HCT116 (cell line): ENCODE measurements around the gene LRBA. TPM values are rescaled to one million over a fixed set of nuclear protein-coding genes. Genes with fewer than 3 reads are reported as not detected.

ENCODE experiments used
- ATAC-seq: fragments of 200-7000 bp; cut with Tn5 transposase; 2 replicates; pipeline ENCODE4 v1.9.1; 2020; ENCODE audit warnings: mild to moderate bottlenecking, moderate library complexity
- BruUV-seq: library from RNA; stranded (reverse); fragments of 400-500 nt; replicated peaks from 2 replicates; lab custom pipeline; 2021; lab: Mats Ljungman, UMichigan
- CTCF ChIA-PET: fragments of 300-600 bp; sonication (Branson Sonifier 250); formaldehyde crosslinking; loops from one replicate; lab custom pipeline; 2021; ENCODE audit warnings: antibody characterized with exemption; lab: Charles Lee
- POLR2A ChIA-PET: fragments of 300-600, 350-600 bp; sonication (Branson Sonifier 250); formaldehyde crosslinking; loops from one replicate; lab custom pipeline; 2021; ENCODE audit warnings: antibody characterized with exemption; lab: Charles Lee
- RAD21 ChIA-PET, 2 experiments: fragments of 300-600 bp; sonication (Branson Sonifier 250); formaldehyde crosslinking; loops; one replicate each; lab custom pipeline; 2023; ENCODE audit warnings: low total read pairs in 2 of 2; ENCODE audit not compliant: uncharacterized antibody in 2 of 2, unreplicated experiment in 2 of 2, low non-redundant PET in 1 of 2; lab: Charles Lee
- DNase-seq: peaks from one replicate; pipeline ENCODE4 v3.0.0-alpha.2; 2010; ENCODE audit warnings: low read depth, low spot score
- H2AFZ ChIP-seq: fragments of 200-600 bp; shearing (Covaris generic), sonication (generic); 2 replicates; pipeline ENCODE4 v1.6.1; 2017; ENCODE audit warnings: low read depth, mixed run types, mixed read lengths, antibody characterized with exemption, low read length; ENCODE audit not compliant: poor library complexity, severe bottlenecking
- H3K27ac ChIP-seq: 2 replicates; pipeline ENCODE4 v1.5.1; 2012; ENCODE audit warnings: low read depth, low read length
- H3K27me3 ChIP-seq: fragments of 200-600 bp; sonication (generic); 2 replicates; pipeline ENCODE4 v1.6.1; 2016; ENCODE audit warnings: mixed run types, low read length, mixed read lengths; ENCODE audit not compliant: insufficient read depth
- H3K36me3 ChIP-seq, 2 experiments: fragments of 200-500 bp in 1 of 2; fragments of 200-600 bp in 1 of 2; sonication (Bioruptor generic) in 1 of 2; sonication (generic) in 1 of 2; 2 replicates each; pipeline versions ENCODE4 v1.5.1 to v1.6.1; 2014 to 2016; ENCODE audit warnings: low read length in 2 of 2, inconsistent platforms in 1 of 2, mixed read lengths in 1 of 2, mixed run types in 1 of 2; ENCODE audit not compliant: insufficient read depth in 2 of 2, control insufficient read depth in 1 of 2
- H3K4me1 ChIP-seq, 2 experiments: fragments of 200-600 bp in 1 of 2; sonication (generic) in 1 of 2; 2 replicates each; pipeline versions ENCODE4 v1.5.1 to v1.6.1; 2012 to 2017; ENCODE audit warnings: low read length in 2 of 2, inconsistent platforms in 1 of 2, mild to moderate bottlenecking in 1 of 2, mixed read lengths in 1 of 2, mixed run types in 1 of 2, moderate library complexity in 1 of 2; ENCODE audit not compliant: insufficient read depth in 2 of 2, control insufficient read depth in 1 of 2
- H3K4me2 ChIP-seq: fragments of 200-600 bp; sonication (generic); 2 replicates; pipeline ENCODE4 v1.6.1; 2017; ENCODE audit warnings: mixed run types, low read length, mixed read lengths
- H3K4me3 ChIP-seq, 2 experiments: fragments of 200-600 bp in 1 of 2; sonication (generic) in 1 of 2; replicated peaks in 1 of 2; 2 replicates each; pipeline ENCODE4 v1.5.1; 2011 to 2016; ENCODE audit warnings: low read length in 2 of 2, control low read depth in 1 of 2, low read depth in 1 of 2, mild to moderate bottlenecking in 1 of 2, mixed read lengths in 1 of 2, mixed run types in 1 of 2
- H3K79me2 ChIP-seq: fragments of 200-600 bp; sonication (generic); 2 replicates; pipeline ENCODE4 v1.6.1; 2017; ENCODE audit warnings: mild to moderate bottlenecking, mixed run types, low read length, moderate library complexity, mixed read lengths; ENCODE audit not compliant: insufficient read depth
- H3K9ac ChIP-seq: fragments of 200-600 bp; sonication (generic); 2 replicates; pipeline ENCODE4 v1.6.1; 2016; ENCODE audit warnings: low read length, mixed read lengths
- H3K9me2 ChIP-seq: fragments of 200-600 bp; sonication (generic), shearing (Covaris generic); 2 replicates; pipeline ENCODE4 v1.6.1; 2017; ENCODE audit warnings: mixed run types, mild to moderate bottlenecking, moderate library complexity; ENCODE audit not compliant: insufficient read depth
- H3K9me3 ChIP-seq, 2 experiments: fragments of 200-500 bp in 1 of 2; fragments of 200-600 bp in 1 of 2; sonication (Bioruptor generic) in 1 of 2; sonication (generic) in 1 of 2; 2 replicates each; pipeline ENCODE4 v1.6.1; 2014 to 2017; ENCODE audit warnings: low read length in 2 of 2, mixed read lengths in 2 of 2, inconsistent platforms in 1 of 2, low read depth in 1 of 2, mild to moderate bottlenecking in 1 of 2, mixed run types in 1 of 2, moderate library complexity in 1 of 2; ENCODE audit not compliant: control insufficient read depth in 1 of 2, insufficient read depth in 1 of 2
- H4K20me1 ChIP-seq: fragments of 200-600 bp; sonication (generic), shearing (Covaris generic); 2 replicates; pipeline ENCODE4 v1.6.1; 2017; ENCODE audit warnings: mixed run types, mild to moderate bottlenecking, moderate library complexity; ENCODE audit not compliant: insufficient read depth
- CEBPB ChIP-seq: IDR thresholded peaks from 2 replicates; pipeline ENCODE4 v1.6.1; 2012; ENCODE audit warnings: low read depth
- EGR1 ChIP-seq: IDR thresholded peaks from 2 replicates; pipeline ENCODE4 v1.6.1; 2012; ENCODE audit warnings: low read depth
- ELF1 ChIP-seq: IDR thresholded peaks from 2 replicates; pipeline ENCODE4 v1.6.1; 2012; ENCODE audit warnings: low read depth, borderline replicate concordance
- EZH2phosphoT487 ChIP-seq: fragments of 200-600 bp; IDR thresholded peaks from 2 replicates; pipeline ENCODE4 v1.6.1; 2018; ENCODE audit warnings: antibody characterized with exemption, borderline replicate concordance
- FOSL1 ChIP-seq: IDR thresholded peaks from 2 replicates; pipeline ENCODE4 v1.6.1; 2012; ENCODE audit warnings: low read depth
- POLR2A ChIP-seq: IDR thresholded peaks from 2 replicates; pipeline ENCODE4 v1.7.0; 2011; ENCODE audit warnings: borderline replicate concordance; ENCODE audit not compliant: insufficient read depth, insufficient read length; ENCODE audit errors: extremely low read depth
- RAD21 ChIP-seq: IDR thresholded peaks from 2 replicates; pipeline ENCODE4 v1.6.1; 2012; ENCODE audit warnings: low read depth, mild to moderate bottlenecking
- REST ChIP-seq: IDR thresholded peaks from 2 replicates; pipeline ENCODE4 v1.6.1; 2012; ENCODE audit warnings: low read depth
- SRF ChIP-seq: IDR thresholded peaks from 2 replicates; pipeline ENCODE4 v1.6.1; 2012; ENCODE audit warnings: low read depth
- YY1 ChIP-seq: IDR thresholded peaks from 2 replicates; pipeline ENCODE4 v1.6.1; 2011; ENCODE audit warnings: low read length, low read depth, moderate library complexity, mild to moderate bottlenecking; ENCODE audit not compliant: insufficient replicate concordance; ENCODE audit errors: extremely low read depth
- ZFX ChIP-seq: fragments of 450-650 bp; IDR thresholded peaks from 2 replicates; pipeline ENCODE4 v1.6.1; 2017
- ZNF274 ChIP-seq: fragments of 200-500 bp; sonication (Bioruptor generic); IDR thresholded peaks from 2 replicates; pipeline ENCODE4 v1.6.1; 2014; ENCODE audit warnings: mild to moderate bottlenecking, low read depth, low read length, inconsistent platforms
- intact Hi-C: fragments of 100-400 bp; cut with micrococcal nuclease; formaldehyde crosslinking; loops from 2 replicates; pipeline ENCODE4 v1.10.0; 2022
- total RNA-seq: library from RNA; stranded (reverse); gene quantifications from one replicate; pipeline ENCODE4 v1.2.1, GENCODE V29; 2021; ENCODE audit not compliant: unreplicated experiment
- TF ChIP-seq, protein P1 (sequence below): IDR thresholded peaks from 2 replicates; pipeline ENCODE4 v1.6.1; 2012

LRBA gene
- total RNA-seq, 1 experiment from 2014 or later: 79.8 TPM

- no TSS peak for BruUV-seq
- intact Hi-C loops: no loop called here
These were observed 452.3 kb downstream of the LRBA start for GRCh38 chr4:150562751-150563150.

More at GRCh38 chr4:150562751-150563150, 452.3 kb downstream of the LRBA start:
- Histone ChIP-seq H4K20me1 (no peaks in the 10 kb centered on the region), H3K79me2 (no peaks in the 10 kb centered on the region), H3K27me3 (no peaks in the 10 kb centered on the region), H3K27ac (no peak overlapping the region), H3K9me3 (no peaks in the 10 kb centered on the region), H3K9me2 (no peaks in the 10 kb centered on the region), H3K4me2 (no peak overlapping the region), H3K4me3 (no peak overlapping the region), H3K4me1 (no peaks in the 10 kb centered on the region), H3K36me3 (no peaks in the 10 kb centered on the region), H2AFZ (no peak overlapping the region), H3K9ac (no peak overlapping the region)
- no peak for DNase-seq
- ChIA-PET CTCF (no interaction called here), POLR2A (no interaction called here), RAD21 (no interaction called here)
- TF ChIP-seq YY1: no peak
- TF ChIP-seq FOSL1: no peak
- TF ChIP-seq ELF1: no peak
- TF ChIP-seq, protein P1, sequence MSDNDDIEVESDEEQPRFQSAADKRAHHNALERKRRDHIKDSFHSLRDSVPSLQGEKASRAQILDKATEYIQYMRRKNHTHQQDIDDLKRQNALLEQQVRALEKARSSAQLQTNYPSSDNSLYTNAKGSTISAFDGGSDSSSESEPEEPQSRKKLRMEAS: no peak
- no peak for TF ChIP-seq CEBPB
- TF ChIP-seq ZNF274: no peak
- TF ChIP-seq REST: no peak
- no peak for TF ChIP-seq EZH2phosphoT487
- TF ChIP-seq POLR2A: no peak
- TF ChIP-seq RAD21: no peak
- no peak for TF ChIP-seq ZFX
- TF ChIP-seq SRF: no peak
- no peak for TF ChIP-seq EGR1
- no peak for ATAC-seq
